Activated naive CD4-positive, alpha-beta T cell (primary cell): ENCODE results near the gene PTPRM.
"Not testable (repeated sequence)": the region's sequence is repeated elsewhere in the genome, so short reads cannot be mapped to it uniquely, and the experiment has no call there.

Source experiments
- DNase-seq, 4 experiments: peaks; one replicate each; lab custom pipeline; 2025; lab: John Stamatoyannopoulos, UW

Gene PTPRM

DNA sequence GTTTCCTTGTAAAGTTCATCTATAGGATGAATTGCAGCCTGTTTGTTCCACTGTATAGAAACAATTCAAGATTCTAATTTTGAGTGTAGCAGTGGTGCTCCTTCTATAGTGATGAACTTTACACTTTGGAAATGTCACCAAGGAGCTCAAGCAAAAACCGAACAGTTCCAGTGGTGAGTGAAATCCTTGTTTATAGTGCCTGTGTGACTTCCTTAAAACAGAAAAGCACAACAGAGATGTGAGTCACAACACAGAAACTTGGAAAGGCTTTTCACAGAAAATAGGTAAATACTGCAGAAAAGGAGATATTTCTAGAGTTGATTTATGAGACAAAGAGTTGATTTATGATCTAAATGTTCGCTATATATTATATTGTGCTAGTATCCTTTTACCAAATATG is 482.0 kb downstream of the PTPRM start:
- no peak for DNase-seq

DNA sequence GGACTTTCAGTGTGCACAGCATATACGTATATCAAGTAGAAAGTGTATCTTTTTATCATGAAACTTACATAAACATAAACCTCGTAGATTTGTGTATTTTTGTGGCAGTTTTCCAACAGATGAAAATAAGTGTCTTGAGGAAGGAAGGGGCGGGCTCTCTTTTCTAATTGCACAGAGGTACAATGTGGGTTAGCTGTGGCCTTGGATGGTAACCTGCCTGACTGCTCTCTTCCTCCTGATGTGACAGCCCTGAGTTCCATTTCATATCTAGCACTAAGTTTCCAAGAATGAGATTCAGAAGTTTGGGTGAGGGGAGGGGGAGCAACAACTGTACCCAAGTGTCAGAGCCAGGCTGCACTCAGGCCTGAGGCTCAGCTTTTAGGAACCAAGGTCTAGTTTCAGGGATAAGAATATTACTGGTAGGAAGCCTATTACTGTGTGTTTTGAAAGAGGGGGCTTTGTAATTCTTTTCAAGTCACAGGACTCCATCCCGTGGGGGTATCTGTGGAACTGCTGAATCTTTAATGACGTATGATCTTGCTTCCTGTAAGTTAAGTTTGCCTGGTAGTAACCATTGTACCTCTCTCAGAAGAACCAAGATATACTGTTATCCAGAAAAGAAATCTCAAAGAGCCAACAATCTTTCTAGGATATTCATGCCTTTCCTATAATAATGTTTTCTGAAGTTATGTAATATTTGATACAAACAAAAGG is 483.7 kb downstream of the PTPRM start:
- DNase-seq, result no peak

DNA sequence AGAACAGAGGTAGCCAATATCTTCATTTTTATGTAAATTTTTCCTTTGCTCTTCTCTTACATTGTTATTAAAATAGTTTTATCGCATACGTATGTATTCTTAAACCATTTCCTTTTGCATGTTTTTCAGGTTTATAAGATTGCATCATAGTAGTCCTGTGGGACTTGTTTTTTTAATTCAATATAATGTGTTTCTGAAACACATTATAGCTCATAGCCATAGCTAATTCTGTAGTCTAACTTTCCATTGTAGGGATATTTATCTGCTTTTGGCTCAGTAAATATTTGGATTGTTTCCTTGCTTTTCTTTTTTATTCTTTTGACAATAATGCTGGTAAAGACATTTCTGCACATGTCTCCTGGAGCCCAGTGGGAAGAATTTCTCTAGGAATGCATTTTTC is 484.3 kb downstream of the PTPRM start:
- DNase-seq, result no peak

DNA sequence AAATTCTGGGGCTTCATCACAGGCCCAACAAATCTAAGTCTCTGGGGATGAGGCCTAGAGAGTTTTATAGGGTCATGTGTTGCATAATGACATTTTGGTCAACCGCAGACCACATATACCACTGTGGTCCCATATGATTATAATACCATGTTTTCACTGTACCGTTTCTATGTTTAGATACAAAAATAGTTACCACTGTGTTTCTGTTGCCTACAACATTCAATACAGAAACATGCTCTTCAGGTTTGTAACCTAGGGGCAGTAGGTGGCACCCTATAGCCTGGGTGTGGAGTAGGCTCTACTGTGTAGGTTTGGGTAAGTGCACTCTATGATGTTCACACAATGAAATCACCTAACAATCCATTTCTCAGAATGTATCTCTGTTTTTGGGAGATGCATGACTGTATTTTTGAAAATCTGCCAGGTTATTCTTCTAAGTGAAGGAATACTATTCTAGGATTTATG is 485.2 kb downstream of the PTPRM start:
- no peak for DNase-seq

DNA sequence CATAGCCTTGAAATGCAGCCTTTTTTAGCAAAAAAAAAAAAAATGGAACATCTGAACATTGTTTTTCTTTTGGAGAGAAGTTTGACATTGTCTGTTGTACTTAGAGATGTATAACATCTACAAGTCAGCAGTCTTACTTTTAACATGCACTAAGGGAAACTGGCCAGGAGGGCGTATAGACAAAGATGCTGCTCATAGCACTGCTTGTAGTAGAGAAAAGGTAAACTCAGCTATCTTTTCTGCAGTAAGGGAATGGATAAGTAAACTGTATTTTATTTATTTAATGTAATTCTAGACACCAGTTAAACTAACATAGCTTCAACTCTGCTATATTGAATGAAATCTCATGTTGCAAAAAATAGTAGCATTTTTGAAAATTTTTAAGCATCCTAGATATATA is 489.6 kb downstream of the PTPRM start:
- no peak for DNase-seq

DNA sequence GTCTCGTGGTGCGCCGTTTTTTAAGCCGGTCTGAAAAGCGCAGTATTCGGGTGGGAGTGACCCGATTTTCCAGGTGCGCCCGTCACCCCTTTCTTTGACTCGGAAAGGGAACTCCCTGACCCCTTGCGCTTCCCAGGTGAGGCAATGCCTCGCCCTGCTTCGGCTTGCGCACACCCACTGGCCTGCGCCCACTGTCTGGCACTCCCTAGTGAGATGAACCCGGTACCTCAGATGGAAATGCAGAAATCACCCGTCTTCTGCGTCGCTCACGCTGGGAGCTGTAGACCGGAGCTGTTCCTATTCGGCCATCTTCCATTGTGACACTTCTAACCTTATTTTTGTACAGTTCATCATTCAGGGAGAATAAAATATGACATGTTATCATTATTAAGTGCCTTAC is 496.0 kb downstream of the PTPRM start:
- DNase-seq, result not testable (repeated sequence)

DNA sequence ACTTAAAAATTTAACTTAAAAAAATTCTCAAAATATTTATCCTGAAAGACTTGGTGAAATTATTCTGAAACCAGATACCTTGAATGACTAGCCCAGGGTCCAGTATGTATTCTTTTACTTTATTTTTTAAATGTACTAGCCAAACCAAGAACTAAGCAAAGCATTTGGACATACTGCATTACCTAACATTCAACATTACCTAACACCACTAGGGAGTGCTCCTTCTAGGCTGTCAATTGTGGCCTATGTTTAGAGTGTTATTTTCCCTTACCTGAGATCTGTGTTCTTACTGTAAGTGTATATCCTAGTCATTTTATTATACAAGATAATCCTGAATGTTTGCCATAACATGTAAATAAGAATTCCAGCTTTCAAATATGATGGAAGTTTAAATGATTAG is 496.6 kb downstream of the PTPRM start:
- DNase-seq, result no peak

DNA sequence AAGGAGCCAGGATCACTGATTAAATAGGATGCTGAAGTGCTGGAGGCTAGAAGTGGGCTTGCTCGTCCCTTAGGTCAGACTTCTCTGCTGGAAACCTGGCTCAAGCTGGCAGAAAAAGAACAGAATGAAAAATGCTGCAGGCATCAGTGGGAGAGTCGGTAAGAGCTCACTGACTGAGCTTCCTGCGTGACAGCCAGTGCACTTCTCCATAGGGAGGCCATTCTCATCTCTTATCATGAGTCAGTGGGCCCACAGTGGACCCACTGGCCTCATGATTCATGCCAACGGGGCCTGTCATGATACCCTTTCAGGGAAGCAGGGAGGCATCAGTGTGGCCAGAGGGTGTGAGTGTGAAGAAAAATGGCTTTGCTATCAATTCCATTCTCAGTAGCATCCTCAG is 498.2 kb downstream of the PTPRM start:
- no peak for DNase-seq

DNA sequence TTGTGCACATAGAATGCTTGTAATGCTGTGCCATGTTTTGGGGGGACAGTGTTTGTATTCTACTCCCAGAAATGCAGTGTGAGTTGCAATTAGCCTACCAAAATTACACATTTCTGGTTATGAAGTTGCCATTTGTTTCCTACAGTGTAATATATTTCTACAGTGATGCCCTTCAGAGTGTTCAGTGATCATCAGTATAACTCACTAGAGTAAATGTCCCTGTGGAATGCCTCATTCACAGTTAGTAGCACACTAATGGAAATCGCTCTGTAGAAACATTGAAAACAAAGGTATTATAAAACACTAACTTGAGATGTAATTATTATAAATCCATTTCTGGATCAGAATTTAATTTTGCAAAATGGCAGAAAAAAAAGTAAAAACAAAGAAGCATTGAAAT is 498.7 kb downstream of the PTPRM start:
- DNase-seq, result no peak

DNA sequence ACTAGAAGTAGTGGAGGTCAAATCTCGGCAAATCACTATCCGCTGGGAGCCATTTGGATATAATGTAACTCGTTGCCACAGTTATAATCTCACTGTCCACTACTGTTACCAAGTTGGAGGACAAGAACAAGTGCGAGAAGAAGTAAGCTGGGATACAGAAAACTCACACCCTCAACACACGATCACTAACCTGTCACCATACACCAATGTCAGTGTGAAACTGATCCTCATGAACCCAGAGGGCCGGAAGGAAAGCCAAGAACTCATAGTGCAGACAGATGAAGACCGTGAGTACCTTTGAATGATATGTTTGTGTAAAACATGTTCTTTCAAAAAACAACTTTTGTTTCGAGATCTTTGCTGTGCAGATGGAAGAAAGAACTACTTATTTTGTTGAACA is 502.6 kb downstream of the PTPRM start:
- DNase-seq, result no peak

DNA sequence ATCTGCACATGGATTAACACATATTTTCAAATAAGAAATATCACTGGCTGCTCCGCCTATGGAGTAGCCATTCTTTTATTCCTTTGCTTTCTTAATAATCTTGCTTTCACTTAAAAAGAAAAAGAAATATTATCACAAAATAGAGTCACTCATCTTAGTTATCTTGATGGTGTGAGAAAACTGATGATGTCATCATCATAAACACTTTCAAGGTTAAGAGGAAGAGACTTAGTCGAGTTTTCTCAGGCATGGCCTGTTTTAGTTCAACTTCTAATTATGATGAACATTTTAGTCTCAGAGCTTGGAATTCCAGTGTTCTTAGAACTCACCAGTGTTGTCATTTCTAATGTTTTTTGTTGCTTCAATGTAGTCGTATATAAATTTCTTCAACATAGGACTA is 506.1 kb downstream of the PTPRM start:
- no peak for DNase-seq

DNA sequence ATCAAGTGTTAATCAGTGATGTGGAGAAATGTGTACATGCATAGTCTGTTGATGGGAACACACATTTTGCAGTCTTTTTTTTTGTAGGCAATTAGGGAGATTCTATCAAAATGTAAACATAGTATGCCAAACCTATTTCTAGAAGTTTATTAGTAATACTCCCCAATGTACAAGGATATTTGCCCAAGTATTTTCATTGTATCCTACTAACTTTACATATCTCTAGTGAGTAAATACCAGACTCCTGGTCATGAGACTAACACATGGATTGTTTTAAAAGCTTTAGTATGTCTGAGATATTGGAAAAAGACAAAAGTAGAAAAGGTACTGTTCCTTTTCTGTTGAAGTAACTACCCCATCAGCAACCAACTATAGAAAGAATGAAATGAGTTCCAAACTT is 513.0 kb downstream of the PTPRM start:
- no peak for DNase-seq

DNA sequence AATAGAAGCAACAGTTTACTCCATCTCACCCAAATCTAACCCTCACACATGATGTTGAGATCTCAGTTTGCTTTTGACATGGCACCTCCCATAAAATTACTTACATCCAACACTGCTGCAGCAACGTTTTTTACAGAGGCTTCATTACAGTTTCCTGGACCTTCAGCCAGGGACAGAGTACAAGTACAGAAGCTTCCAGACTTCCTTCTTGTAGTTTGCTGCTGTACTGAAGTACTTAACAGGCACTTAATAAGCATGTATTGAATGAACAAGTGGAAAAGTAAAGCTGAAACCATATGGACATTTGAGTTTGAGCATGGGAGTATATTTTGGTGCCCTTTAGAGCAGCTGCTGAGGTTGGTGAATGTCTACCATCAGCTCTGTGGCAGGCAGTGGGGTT is 514.2 kb downstream of the PTPRM start:
- DNase-seq, result no peak

DNA sequence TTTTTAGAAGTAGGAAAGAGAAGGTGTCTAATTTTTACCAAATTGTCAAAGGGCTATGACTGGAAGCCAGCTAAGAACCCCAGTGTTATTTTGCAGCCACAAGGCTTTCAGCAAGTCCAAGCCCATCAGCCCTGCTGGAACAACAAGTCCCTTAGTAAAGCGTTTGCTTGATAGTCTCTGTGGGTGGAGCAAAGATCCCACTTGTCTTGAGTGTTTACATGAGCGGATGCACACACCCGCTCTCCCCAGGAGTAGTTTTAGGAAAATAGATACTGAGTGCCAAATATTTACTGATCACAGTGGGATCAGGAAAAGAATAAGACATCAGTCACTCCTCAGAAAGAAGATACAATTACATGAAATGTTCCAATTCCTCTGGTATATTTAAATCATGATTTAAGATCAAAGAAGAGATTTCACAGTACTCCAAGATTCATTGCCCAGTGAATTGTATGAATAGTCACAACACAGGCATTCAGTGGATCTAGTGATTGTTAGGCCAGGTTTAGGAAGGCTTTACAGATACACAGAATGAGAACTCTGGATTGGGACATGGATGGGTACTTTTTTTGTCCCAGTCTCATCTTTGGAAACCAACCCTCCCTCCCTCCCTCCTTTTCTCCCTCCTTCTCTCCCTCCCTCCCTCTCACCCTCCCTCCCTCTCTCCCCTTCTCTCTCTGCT is 514.9 kb downstream of the PTPRM start:
- DNase-seq, result no peak

DNA sequence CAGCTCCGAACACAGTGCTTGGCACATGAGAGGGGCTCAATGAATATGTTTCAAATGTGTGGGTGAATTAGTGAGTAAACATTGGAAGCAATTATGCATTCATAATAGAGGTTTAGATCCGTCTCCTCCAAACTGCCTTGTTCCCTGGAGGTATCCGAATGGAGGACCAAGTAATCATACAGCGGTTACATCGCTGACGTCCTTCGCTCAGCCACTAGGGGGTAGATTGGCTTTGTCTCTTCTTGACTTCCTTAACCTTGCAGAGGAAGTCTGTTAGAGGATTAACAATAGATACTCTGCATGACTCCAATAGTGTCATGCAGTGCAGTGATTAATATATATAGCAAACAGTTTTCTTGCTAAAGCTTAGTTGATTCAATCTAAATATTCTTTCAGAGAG is 517.0 kb downstream of the PTPRM start:
- no peak for DNase-seq

DNA sequence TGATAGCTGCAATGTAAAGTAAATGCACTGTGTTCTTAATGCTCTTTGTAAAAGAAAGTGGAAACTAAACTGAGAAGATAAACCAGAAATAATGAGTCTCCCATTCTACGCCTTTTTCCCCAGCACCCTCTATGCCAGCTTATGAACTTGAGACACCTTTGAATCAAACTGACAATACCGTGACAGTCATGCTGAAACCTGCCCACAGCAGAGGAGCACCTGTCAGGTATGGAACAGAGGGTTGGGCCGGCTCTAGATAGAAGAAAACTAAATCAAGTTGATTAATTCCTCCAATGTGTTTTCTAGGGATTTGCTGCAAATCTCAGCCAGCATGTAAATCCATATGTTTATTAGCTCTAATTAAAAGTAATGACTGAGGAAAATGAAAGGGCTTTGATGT is 521.5 kb downstream of the PTPRM start:
- DNase-seq, result no peak

DNA sequence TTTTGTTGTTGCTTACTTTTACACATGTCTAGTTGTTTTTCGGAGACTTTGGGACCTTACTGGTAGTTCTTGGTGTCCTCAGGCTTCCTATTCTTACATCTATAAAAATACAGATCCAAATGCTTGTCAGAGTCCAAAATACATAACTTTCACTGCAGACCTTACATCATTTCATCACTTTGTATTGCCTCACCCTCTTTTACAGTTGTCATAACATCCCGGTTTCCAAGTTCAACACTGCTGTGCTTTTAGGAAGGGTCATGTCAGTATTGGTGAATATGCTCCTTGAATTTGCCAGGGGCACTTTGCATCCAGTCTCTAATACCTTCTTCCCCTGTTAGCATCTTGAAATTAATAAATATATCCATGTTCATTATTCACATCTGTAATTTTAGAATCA is 523.9 kb downstream of the PTPRM start:
- DNase-seq, result no peak

DNA sequence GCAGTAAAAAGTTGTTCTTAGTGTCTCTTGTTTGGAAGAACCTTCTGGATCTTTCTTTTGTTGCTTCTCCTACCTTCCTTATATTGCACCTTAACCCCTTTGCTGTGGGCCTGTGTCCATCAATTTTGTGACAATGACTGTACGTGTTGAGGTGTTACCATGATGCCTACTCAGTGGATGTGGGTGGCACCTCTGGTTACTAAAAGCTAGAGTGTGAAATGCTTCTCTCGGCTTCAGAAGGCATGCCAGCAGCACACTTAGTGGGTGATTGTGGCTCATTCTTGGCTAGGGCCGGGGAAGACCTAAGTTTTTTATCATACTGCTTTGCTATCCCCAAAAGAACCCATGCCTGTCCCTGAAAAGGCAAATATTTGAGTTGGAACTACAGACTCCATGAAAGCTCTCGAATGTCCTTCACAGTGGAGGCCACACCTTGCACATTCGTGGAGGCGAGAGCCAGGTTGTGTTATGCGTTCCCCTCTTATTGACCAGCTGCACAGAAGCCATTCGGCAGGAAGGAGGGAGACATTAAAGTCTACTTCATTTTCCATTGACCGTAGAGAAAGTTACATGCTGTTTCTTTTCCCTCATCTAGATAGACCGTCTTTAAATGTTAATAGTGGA is 528.9 kb downstream of the PTPRM start:
- DNase-seq, result no peak

DNA sequence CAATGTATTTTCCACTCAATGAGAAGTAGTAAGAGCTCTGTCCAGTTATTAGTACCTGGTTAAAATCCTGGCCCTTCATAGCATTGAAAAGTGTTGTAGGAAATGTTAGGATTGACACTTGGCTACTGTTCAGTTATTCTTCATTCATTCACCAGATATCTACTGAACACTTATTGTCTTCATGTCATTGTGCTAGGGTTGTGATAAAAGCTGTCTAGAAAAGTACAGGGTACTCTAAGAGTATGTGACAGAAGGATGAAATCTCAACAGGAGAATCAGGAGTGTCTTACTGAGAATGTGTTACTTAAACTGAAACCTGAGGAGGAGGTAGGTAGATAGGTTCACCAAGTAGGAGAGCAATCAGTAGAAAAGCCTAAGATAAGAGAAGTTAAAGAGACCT is 530.3 kb downstream of the PTPRM start:
- DNase-seq, result no peak

DNA sequence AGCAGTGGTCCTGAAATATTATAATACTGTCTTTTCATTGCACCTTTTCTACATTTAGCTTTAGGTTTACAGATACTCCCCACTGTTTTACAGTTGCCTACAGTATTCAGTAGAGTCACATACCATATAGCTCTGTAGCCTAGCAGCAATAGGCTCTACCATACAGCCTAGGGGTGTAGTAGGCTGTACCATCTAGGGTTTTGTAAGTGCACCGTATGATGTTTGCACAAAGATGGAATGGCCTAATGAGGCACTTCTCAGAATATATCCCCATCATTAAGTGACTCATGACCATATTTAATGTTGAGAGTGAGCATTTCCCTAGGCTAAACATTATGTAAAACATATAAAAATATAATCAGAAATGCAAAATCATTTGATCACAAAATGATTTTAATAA is 530.8 kb downstream of the PTPRM start:
- no peak for DNase-seq

DNA sequence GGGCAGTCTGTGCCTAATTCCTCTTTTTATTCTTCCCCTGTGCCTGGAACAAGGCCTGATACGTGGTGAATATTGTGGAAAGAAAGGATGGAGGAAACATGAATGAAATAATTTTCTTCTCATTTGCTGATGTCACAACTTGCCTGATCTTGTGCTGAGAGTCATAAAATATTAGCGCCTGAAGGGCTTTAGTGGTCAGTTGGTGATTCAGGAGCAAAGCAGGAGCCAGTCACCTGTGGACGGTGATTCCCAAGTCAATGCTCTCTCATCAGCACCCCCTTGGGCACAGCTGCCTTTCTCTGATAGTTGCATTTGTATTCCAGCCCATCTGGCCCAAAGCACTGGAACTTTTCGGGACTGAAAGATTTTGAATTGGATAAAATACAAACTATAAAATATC is 539.5 kb downstream of the PTPRM start:
- no peak for DNase-seq

DNA sequence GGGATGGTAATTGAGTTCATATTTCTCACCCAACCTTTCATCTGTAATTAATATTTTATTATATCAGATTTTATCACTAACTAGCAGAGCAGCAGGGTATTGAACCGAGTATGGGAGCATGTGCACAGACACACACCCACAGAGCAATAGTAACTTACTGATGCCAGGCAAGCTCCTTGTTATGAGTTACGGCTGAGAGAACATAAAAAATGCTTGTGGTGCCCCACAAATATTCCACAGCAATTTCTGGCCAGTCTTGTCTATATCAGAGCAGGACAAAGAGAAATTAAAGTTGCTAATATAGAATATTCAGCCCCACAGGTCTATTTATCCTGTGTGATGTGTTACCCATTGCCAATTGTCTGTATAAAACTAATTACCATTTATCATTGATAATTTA is 540.3 kb downstream of the PTPRM start:
- DNase-seq, result no peak

DNA sequence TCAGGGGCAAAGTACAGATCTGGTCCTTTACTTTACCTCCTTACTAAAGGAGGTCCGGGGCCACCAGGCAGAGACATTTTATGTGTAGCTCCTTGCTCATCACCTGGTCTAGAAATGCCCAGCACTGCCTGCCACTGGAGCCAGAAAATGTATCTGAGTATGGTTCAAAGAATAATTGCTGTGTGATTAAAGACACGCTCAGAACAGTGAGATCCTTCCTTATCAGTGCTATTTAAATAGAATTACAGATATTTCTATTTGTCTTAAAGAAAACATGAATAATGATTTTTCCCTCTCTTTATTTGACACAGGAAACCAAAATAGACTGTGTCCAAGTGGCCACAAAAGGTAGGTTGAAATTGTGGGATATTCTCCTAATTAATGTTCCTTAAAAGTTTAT is 547.4 kb downstream of the PTPRM start:
- DNase-seq, result no peak
